GM12864 (cell line): ENCODE results near the gene CATSPER4.

Experiments used
- DNase-seq: peaks from one replicate; pipeline ENCODE4 v3.0.0-alpha.2; 2011; ENCODE audit warnings: low read depth
- H3K4me3 ChIP-seq: 2 replicates; pipeline ENCODE4 v1.5.1; 2011; ENCODE audit warnings: mild to moderate bottlenecking, low read depth, low read length, control low read depth
- CTCF ChIP-seq: IDR thresholded peaks from 2 replicates; pipeline ENCODE4 v1.5.1; 2011; ENCODE audit warnings: low read depth, mild to moderate bottlenecking, moderate library complexity, low read length, control low read depth, inconsistent platforms; ENCODE audit errors: missing control alignments

CATSPER4 gene

GRCh38 chr1:26160527-26161414 is 29.6 kb upstream of the CATSPER4 start:
- H3K4me3 ChIP-seq, result no peak overlapping the region
- DNase-seq, result no peak
- no peak for TF ChIP-seq CTCF

GRCh38 chr1:26161415-26162219 is 28.8 kb upstream of the CATSPER4 start:
- no peak for DNase-seq
- H3K4me3 ChIP-seq, result no peak overlapping the region
- TF ChIP-seq CTCF, result no peak

- DNase-seq, result no peak
- TF ChIP-seq CTCF, result no peak
- H3K4me3 ChIP-seq, result no peak overlapping the region
These were observed 28.1 kb upstream of the CATSPER4 start for GRCh38 chr1:26162220-26162709.

DNA sequence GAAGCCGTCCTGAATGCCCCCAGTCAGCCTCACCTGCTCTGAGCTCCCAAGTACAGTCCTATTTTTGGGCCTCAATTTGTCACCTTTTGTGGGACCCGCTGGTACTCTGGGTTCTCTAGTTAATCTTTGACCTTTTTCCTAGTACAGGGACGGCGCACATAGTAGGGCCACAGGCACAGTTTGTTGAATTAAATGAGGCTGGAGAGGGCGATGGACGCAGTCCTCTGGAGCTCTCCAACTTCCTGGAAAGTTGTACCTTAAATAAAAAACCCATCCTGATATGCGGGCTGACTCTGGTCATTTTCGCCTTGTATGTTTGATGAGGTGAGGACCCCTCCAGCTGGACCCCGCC is 26.7 kb upstream of the CATSPER4 start:
- DNase-seq, result no peak
- TF ChIP-seq CTCF, result no peak
- H3K4me3 ChIP-seq, result no peak overlapping the region

GRCh38 chr1:26164036-26164860 is 26.2 kb upstream of the CATSPER4 start:
- DNase-seq, result no peak
- TF ChIP-seq CTCF, result peak; percentile 55
- no peak overlapping the region; the same call in 1 of the 2 replicates for H3K4me3 ChIP-seq
